Muscle of leg (tissue), 11 donors: ENCODE data around the gene SCN4A. TPM values are rescaled to one million over a fixed set of nuclear protein-coding genes. Genes with fewer than 3 reads are reported as not detected.

Experiments
- DNase-seq: peaks from one replicate; pipeline ENCODE4 v3.0.0; 2013
- H3K27ac ChIP-seq: one replicate; pipeline ENCODE4 v1.5.1; 2013; ENCODE audit warnings: mild to moderate bottlenecking, low read length, control low read depth
- H3K27me3 ChIP-seq: one replicate; pipeline ENCODE4 v1.6.1; 2013; ENCODE audit warnings: low read length; ENCODE audit not compliant: control insufficient read depth, insufficient read depth
- H3K36me3 ChIP-seq: one replicate; pipeline ENCODE4 v1.6.1; 2013; ENCODE audit warnings: low read length; ENCODE audit not compliant: control insufficient read depth, insufficient read depth
- H3K4me1 ChIP-seq: one replicate; pipeline ENCODE4 v1.6.1; 2013; ENCODE audit warnings: low read length; ENCODE audit not compliant: control insufficient read depth, insufficient read depth
- H3K4me3 ChIP-seq: one replicate; pipeline ENCODE4 v1.5.1; 2013; ENCODE audit warnings: low read length, control low read depth
- H3K9me3 ChIP-seq: replicated peaks from 2 replicates; pipeline ENCODE4 v1.6.1; 2013; ENCODE audit warnings: low read depth, low read length; ENCODE audit not compliant: control insufficient read depth
- WGBS: methylation state at CpG from one replicate; pipeline ENCODE4 v1.1.5; 2013; ENCODE audit warnings: missing lambda C conversion rate; ENCODE audit not compliant: insufficient coverage; 5-methylcytosine and 5-hydroxymethylcytosine counted together
- polyA plus RNA-seq, 8 donors: library from polyadenylated mRNA; unstranded; fragments of 120-200 nt; gene quantifications; one replicate each; pipeline versions ENCODE4 v1.2.1 to v1.2.3, GENCODE V29; 2013; ENCODE audit warnings: inconsistent platforms in 1 of 8, low replicate concordance in 1 of 8; ENCODE audit not compliant: insufficient read length in 8 of 8, insufficient read depth in 1 of 8
- total RNA-seq: library from RNA; stranded (reverse); fragments of 120-200 nt; gene quantifications from one replicate; pipeline ENCODE4 v1.2.4, GENCODE V29; 2013

Gene SCN4A
- total and polyA plus RNA-seq, 9 donors = 16.3 to 46.8 (median 36.7) TPM

DNA sequence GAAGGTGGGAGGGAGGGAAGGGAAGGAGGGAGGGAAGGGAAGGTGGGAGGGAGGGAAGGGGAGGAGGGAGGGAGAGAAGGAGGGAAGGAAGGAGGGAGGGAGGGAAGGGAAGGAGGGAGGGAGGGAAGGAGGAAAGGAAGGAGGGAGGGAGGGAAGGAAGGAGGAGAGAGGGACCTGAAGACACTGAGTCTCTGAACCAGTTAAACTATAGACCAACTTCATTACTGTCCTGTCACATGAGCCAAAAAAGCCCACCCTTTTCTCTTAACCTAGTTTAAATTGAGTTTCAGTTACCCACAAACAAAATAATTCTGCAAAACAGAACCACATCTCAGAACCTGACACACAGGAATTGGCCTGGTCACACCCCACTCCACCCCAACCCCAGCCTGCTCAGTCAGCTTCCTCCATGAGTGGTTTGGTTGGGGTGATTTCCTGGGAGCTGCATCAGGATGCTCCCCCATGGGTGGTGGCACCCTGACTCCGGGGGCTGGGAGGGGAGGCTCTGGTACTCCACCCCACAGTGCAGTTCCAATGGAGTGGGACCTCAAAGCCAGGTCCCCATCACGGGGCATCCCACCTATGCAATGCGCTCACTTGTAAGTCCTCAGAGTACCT, 20.8 kb upstream of the SCN4A start:
- Histone ChIP-seq H3K27ac (no peak overlapping the region), H3K4me3 (no peak overlapping the region), H3K27me3 (peaks cover 14% of the 10 kb centered on the region), H3K9me3 (no peaks in the 10 kb centered on the region), H3K36me3 (no peaks in the 10 kb centered on the region), H3K4me1 (peaks cover 39% of the 10 kb centered on the region)
- no peak for DNase-seq
- WGBS = 82% methylated on average over 3 of the region's 3 CpGs

- H3K27me3 ChIP-seq = peaks cover 4% of the 10 kb centered on the region
- DNase-seq = no peak
- no peak overlapping the region for H3K4me3 ChIP-seq
- H3K9me3 ChIP-seq = no peaks in the 10 kb centered on the region
- 65% methylated on average over 8 of the region's 11 CpGs for WGBS
- peaks cover 38% of the 10 kb centered on the region for H3K4me1 ChIP-seq
- H3K36me3 ChIP-seq = no peaks in the 10 kb centered on the region
- H3K27ac ChIP-seq = no peak overlapping the region
Observed at GRCh38 chr17:63991611-63992010, 18.9 kb upstream of the SCN4A start.

DNA sequence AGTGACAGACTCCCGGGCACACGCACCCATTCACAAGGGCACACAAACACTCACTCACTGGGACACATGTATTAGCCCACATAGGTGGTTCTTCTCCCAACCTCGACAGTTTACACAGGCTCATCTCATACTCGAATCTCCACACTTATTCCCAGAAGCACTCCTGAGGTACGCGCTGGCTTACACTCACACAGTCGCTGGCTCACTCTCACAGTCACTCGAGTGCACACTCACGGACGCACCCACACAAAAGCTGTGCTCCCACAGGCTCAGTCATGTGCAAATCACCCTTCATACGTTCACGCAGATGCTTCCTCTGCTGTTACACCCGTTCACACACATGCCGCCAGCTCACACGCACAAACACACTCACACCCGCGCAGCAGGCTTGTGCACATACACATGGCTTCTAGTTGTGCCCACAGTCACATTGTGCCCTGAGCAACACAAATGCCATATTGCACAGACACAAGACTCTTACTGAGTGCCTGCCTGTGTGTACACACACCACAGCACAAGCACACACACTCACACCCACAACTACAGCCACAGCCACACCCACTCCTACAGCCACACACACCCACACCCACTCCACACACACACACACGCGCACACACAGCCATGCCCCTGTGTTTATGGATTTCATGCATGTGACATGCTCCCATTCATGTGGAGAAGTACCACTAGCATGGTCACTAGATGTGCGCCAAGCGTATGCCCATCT, 17.1 kb upstream of the SCN4A start:
- peak overlapping the region; percentile 54 for H3K4me3 ChIP-seq
- peaks cover 55% of the 10 kb centered on the region for H3K4me1 ChIP-seq
- DNase-seq = no peak
- peaks cover 4% of the 10 kb centered on the region for H3K27me3 ChIP-seq
- 69% methylated on average over 21 of the region's 21 CpGs for WGBS
- H3K36me3 ChIP-seq = no peaks in the 10 kb centered on the region
- peak overlapping the region; percentile 93 for H3K27ac ChIP-seq
- no peaks in the 10 kb centered on the region for H3K9me3 ChIP-seq

DNA sequence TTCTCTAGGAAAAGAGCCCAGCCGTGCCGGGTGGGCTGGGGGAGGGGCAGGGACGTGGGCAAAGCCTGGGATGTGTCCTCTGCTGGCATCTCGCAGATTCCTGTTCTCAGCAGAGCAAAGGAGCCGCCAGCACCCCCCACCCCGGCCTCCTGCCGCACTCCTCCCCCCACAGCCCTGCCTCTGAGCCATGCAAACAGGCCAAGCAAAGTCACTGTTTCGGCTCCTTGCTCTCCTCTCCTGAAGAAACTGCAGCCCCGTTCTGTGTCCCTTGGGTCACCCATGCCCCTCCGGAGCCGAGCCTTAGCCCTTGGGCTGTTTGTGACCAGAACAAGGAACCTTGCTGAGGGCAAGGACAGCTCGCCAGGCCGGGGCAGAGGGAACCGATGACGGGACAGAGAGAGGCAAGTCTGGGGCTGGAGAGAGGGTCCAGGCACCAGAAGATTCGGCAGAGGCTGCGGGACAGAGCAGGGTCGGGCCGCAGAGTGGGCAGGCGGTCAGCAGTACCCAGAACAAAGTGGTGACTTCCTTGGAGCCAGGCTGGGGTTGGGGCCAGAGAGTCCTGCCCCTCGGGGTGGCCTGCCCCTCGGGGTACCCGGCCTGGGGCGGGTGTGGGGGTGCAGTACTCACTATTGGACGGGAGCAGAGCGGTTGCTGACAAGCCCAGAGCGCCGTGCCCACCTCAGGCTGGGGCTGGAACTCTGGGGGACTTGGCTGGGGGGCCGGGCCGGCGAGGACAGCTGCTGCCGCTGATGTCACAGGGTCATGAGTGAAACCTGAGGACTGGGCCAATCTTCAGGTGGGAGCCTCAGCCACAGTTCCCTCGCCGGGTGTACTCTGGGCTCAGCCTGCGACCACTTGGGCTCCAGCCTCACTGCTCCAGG, 16.3 kb upstream of the SCN4A start:
- DNase-seq = peak; percentile 75
- Histone ChIP-seq H3K4me3 (peak overlapping the region; percentile 54), H3K36me3 (no peaks in the 10 kb centered on the region), H3K27ac (peak overlapping the region; percentile 93), H3K27me3 (peaks cover 4% of the 10 kb centered on the region), H3K4me1 (peaks cover 63% of the 10 kb centered on the region), H3K9me3 (no peaks in the 10 kb centered on the region)
- 28% methylated on average over 31 of the region's 35 CpGs for WGBS

- WGBS = 85% methylated on average over 3 of the region's 5 CpGs
- H3K9me3 ChIP-seq = no peaks in the 10 kb centered on the region
- peaks cover 72% of the 10 kb centered on the region for H3K4me1 ChIP-seq
- DNase-seq = no peak
- peak overlapping the region; percentile 93 for H3K27ac ChIP-seq
- peak overlapping the region; percentile 54 for H3K4me3 ChIP-seq
- H3K27me3 ChIP-seq = peaks cover 4% of the 10 kb centered on the region
- no peaks in the 10 kb centered on the region for H3K36me3 ChIP-seq
Observed at GRCh38 chr17:63988127-63988478, 15.4 kb upstream of the SCN4A start.

GRCh38 chr17:63987221-63988126, 14.8 kb upstream of the SCN4A start:
- H3K4me3 ChIP-seq = peak overlapping the region; percentile 54
- no peaks in the 10 kb centered on the region for H3K36me3 ChIP-seq
- DNase-seq = no peak
- H3K4me1 ChIP-seq = peaks cover 77% of the 10 kb centered on the region
- WGBS = 77% methylated on average over 16 of the region's 18 CpGs
- H3K27me3 ChIP-seq = peaks cover 3% of the 10 kb centered on the region
- H3K27ac ChIP-seq = peak overlapping the region; percentile 93
- H3K9me3 ChIP-seq = no peaks in the 10 kb centered on the region

DNA sequence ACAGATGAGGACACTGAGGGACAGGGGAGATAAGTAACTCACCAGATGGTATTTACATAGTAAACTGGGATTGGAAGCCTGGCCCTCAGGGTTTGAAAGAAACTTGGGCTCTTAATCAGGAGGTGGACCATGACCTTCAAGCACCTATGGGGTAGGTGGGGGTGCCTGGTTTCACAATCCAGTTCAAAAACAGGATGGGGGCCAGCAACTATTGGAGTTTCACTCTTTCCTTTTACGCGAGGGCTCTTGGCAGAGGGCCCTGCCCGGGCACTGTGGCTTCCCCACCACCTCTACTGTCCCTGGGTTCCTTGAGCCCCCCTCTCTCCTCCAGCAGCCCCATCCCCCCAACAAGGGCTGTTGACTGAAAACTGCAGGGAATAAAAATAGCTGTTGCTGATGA, 14.1 kb upstream of the SCN4A start:
- Histone ChIP-seq H3K27me3 (peaks cover 2% of the 10 kb centered on the region), H3K9me3 (peaks cover 3% of the 10 kb centered on the region), H3K36me3 (no peaks in the 10 kb centered on the region), H3K27ac (peak overlapping the region; percentile 75), H3K4me1 (peaks cover 81% of the 10 kb centered on the region), H3K4me3 (no peak overlapping the region)
- 43% methylated on average over 3 of the region's 3 CpGs for WGBS
- no peak for DNase-seq

GRCh38 chr17:63985387-63986140, 12.8 kb upstream of the SCN4A start:
- Histone ChIP-seq H3K4me3 (no peak overlapping the region), H3K36me3 (no peaks in the 10 kb centered on the region), H3K27me3 (peaks cover 2% of the 10 kb centered on the region), H3K27ac (peak overlapping the region; percentile 94), H3K9me3 (peaks cover 3% of the 10 kb centered on the region), H3K4me1 (peaks cover 83% of the 10 kb centered on the region)
- WGBS = 82% methylated on average over 5 of the region's 13 CpGs
- DNase-seq = no peak
